Peyer's patch (tissue), 4 donors: ENCODE measurements around the gene BFSP2. TPM values are rescaled to one million over a fixed set of nuclear protein-coding genes. Genes with fewer than 3 reads are reported as not detected.
A peak's percentile ranks its signal among the peaks of the same experiment; 100 is the strongest.

Experiments used
- DNase-seq, 3 donors: peaks; one replicate each; pipeline ENCODE4 v3.0.0-alpha.2; 2017 to 2019
- H3K27ac ChIP-seq, 4 donors: fragments of 200-600 bp; sonication (generic); one replicate each; pipeline ENCODE4 v1.5.1; 2016 to 2019
- H3K27me3 ChIP-seq, 2 donors: fragments of 200-600 bp; sonication (generic); one replicate each; pipeline ENCODE4 v1.5.1; 2019
- H3K36me3 ChIP-seq, 3 donors: fragments of 200-600 bp; sonication (generic); one replicate each; pipeline ENCODE4 v1.5.1; 2016 to 2019
- H3K4me1 ChIP-seq, 4 donors: fragments of 200-600 bp; sonication (generic); one replicate each; pipeline ENCODE4 v1.5.1; 2016 to 2019
- H3K4me3 ChIP-seq, 4 donors: fragments of 200-600 bp; sonication (generic); 1 replicate in 3 of 4; 2 replicates in 1 of 4; pipeline ENCODE4 v1.5.1; 2016 to 2019; ENCODE audit warnings: mild to moderate bottlenecking in 1 of 4
- H3K9me3 ChIP-seq, 4 donors: fragments of 200-600 bp; sonication (generic); one replicate each; pipeline ENCODE4 v1.5.1; 2016 to 2019; ENCODE audit warnings: mild to moderate bottlenecking in 1 of 4
- CTCF ChIP-seq, 6 experiments: fragments of 450-650 bp in 4 of 6; fragments of 200-600 bp in 2 of 6; sonication (generic) in 1 of 6; IDR thresholded peaks; one replicate each; pipeline ENCODE4 v1.5.1; 2017 to 2019; ENCODE audit warnings: antibody characterized with exemption in 6 of 6, mild to moderate bottlenecking in 3 of 6, moderate library complexity in 1 of 6
- POLR2A ChIP-seq, 2 donors: fragments of 450-650 bp; IDR thresholded peaks; one replicate each; pipeline ENCODE4 v1.5.1; 2017; ENCODE audit warnings: antibody characterized with exemption in 2 of 2, mild to moderate bottlenecking in 2 of 2, moderate library complexity in 2 of 2
- total RNA-seq, 4 donors: library from RNA; depleted of rRNA; stranded (reverse); fragments of >200 nt; gene quantifications; one replicate each; pipeline ENCODE4 v1.1.0, GENCODE V29; 2016

BFSP2 gene
- total RNA-seq, 4 donors from 2014 or later = not detected

GRCh38 chr3:133384331-133385027, 15.4 kb upstream of the BFSP2 start:
- H3K36me3 ChIP-seq = no peaks in the 10 kb centered on the region
- DNase-seq = peak; percentile 18 to 59 (median 56)
- H3K4me1 ChIP-seq = no peaks in the 10 kb centered on the region
- H3K27me3 ChIP-seq = no peaks in the 10 kb centered on the region
- TF ChIP-seq CTCF (IDR thresholded peaks at IDR 0.05) (peak in 5 of 6 experiments; percentile 13 to 49 (median 44)), POLR2A (IDR thresholded peaks at IDR 0.05) (no peak)
- no peaks in the 10 kb centered on the region for H3K9me3 ChIP-seq
- no peak overlapping the region for H3K4me3 ChIP-seq
- no peak overlapping the region for H3K27ac ChIP-seq

GRCh38 chr3:133386876-133387275, 13.0 kb upstream of the BFSP2 start:
- Histone ChIP-seq H3K4me3 (no peak overlapping the region), H3K27ac (no peak overlapping the region), H3K9me3 (no peaks in the 10 kb centered on the region), H3K27me3 (no peaks in the 10 kb centered on the region), H3K36me3 (no peaks in the 10 kb centered on the region), H3K4me1 (no peaks in the 10 kb centered on the region)
- no peak for DNase-seq
- TF ChIP-seq CTCF (IDR thresholded peaks at IDR 0.05) = no peak
- no peak for TF ChIP-seq POLR2A (IDR thresholded peaks at IDR 0.05)

GRCh38 chr3:133387341-133387740, 12.5 kb upstream of the BFSP2 start:
- Histone ChIP-seq H3K4me3 (no peak overlapping the region), H3K9me3 (no peaks in the 10 kb centered on the region), H3K27me3 (no peaks in the 10 kb centered on the region), H3K4me1 (no peaks in the 10 kb centered on the region), H3K36me3 (no peaks in the 10 kb centered on the region), H3K27ac (no peak overlapping the region)
- TF ChIP-seq CTCF (IDR thresholded peaks at IDR 0.05) = no peak
- no peak for TF ChIP-seq POLR2A (IDR thresholded peaks at IDR 0.05)
- DNase-seq = no peak

DNA sequence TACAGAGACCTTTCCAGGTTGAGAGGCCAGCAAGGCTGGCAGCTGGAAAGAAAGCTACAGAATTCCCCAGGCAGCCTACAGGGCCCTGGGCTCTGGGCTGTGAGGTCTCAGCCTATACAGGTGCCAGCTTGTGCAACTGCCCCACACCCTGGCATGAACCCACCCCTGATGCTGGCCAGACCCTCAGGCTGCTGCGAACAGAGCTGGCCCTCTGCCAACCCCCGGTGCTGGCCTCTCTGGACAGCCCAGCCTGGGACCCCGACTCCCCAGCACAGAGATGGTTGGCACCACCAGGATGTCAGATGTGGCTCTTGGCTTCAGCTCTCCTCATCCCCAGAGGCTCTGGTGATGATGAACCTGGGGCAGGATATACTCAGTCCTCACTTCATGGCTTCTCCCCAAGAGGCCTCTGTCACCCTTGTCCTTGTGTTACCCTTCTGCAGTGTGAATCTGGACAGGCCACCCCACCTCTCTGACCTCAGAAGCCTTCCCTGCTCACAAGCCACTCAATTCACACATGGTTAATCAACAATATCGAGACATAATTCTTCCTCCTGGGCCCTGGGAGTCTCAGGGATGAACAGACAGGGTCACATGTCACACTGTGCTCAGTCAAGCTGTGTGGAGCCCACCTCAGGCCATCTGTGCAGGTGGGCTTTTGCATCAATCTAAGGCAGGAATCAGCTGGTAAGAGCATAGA, 11.0 kb upstream of the BFSP2 start:
- no peaks in the 10 kb centered on the region for H3K4me1 ChIP-seq
- H3K9me3 ChIP-seq = no peaks in the 10 kb centered on the region
- H3K27ac ChIP-seq = no peak overlapping the region
- H3K36me3 ChIP-seq = no peaks in the 10 kb centered on the region
- no peak for DNase-seq
- H3K27me3 ChIP-seq = no peaks in the 10 kb centered on the region
- TF ChIP-seq CTCF (IDR thresholded peaks at IDR 0.05) (no peak), POLR2A (IDR thresholded peaks at IDR 0.05) (no peak)
- no peak overlapping the region for H3K4me3 ChIP-seq

- Histone ChIP-seq H3K36me3 (no peaks in the 10 kb centered on the region), H3K9me3 (no peaks in the 10 kb centered on the region), H3K27me3 (no peaks in the 10 kb centered on the region), H3K27ac (no peak overlapping the region), H3K4me3 (no peak overlapping the region), H3K4me1 (no peaks in the 10 kb centered on the region)
- no peak for DNase-seq
- TF ChIP-seq POLR2A (IDR thresholded peaks at IDR 0.05) = no peak
- no peak for TF ChIP-seq CTCF (IDR thresholded peaks at IDR 0.05)
These were observed 9.1 kb upstream of the BFSP2 start for GRCh38 chr3:133390715-133391114.
